Mucosa of rectum (tissue), 2 donors: ENCODE measurements around the gene LMO7.

Experiments
- H3K27ac ChIP-seq, 2 donors: one replicate each; pipeline ENCODE4 v1.7.0; 2013; ENCODE audit warnings: inconsistent platforms in 2 of 2, low read depth in 2 of 2, low read length in 2 of 2
- H3K27me3 ChIP-seq, 2 donors: one replicate each; pipeline ENCODE4 v1.7.0; 2013; ENCODE audit warnings: low read length in 2 of 2; ENCODE audit not compliant: control insufficient read depth in 2 of 2, insufficient read depth in 2 of 2
- H3K36me3 ChIP-seq, 2 donors: one replicate each; pipeline ENCODE4 v1.7.0; 2013; ENCODE audit warnings: low read length in 2 of 2; ENCODE audit not compliant: control insufficient read depth in 2 of 2, insufficient read depth in 2 of 2
- H3K4me1 ChIP-seq, 2 donors: one replicate each; pipeline ENCODE4 v1.7.0; 2013; ENCODE audit warnings: low read length in 2 of 2, mild to moderate bottlenecking in 1 of 2; ENCODE audit not compliant: control insufficient read depth in 2 of 2, insufficient read depth in 2 of 2
- H3K4me3 ChIP-seq, 2 donors: one replicate each; pipeline ENCODE4 v1.7.0; 2013; ENCODE audit warnings: low read length in 2 of 2
- H3K9ac ChIP-seq, 2 donors: one replicate each; pipeline ENCODE4 v1.7.0; 2013; ENCODE audit warnings: low read length in 2 of 2, low read depth in 1 of 2, mild to moderate bottlenecking in 1 of 2
- H3K9me3 ChIP-seq, 2 donors: one replicate each; pipeline ENCODE4 v1.7.0; 2013; ENCODE audit warnings: low read length in 2 of 2; ENCODE audit not compliant: control insufficient read depth in 2 of 2
- donor health status: healthy.
- donor health status: Normal muscosa, but diverticular disease.

The LMO7 gene

DNA sequence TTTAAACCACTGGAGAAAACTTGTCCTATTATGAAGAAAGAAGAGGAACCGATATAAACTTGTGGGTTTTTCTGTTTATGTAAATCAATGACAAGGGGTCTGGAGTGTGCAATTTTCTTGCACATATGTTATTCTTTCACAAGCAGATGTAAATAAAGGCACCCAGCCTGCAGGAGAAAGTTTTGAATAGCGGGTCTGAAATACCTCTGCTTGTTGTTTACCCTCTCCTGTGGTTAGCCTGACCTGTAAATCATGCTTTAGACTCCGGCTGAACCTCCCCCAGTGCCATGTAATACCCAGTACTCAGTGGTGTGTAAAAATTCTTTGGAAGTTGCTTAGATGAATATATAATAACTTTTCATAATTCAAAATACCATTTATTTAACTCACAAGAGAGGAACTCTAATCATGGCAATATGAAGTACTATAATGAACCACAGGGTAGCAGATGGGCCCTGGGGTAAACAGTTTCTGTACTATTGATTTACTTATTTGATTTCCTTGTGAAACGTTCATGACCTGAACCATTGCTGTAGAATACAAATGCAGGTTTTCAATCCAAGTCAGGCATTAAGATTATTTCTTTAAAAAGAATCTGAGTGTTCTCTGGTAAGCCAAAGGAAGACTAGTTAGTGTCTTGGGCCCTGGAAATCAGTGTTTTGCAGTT, 245.1 kb downstream of the LMO7 start:
- no peaks in the 10 kb centered on the region for H3K9me3 ChIP-seq
- no peaks in the 10 kb centered on the region for H3K27me3 ChIP-seq
- no peaks in the 10 kb centered on the region for H3K36me3 ChIP-seq
- no peak overlapping the region for H3K4me3 ChIP-seq
- H3K4me1 ChIP-seq, result no peaks in the 10 kb centered on the region
- no peak overlapping the region for H3K9ac ChIP-seq
- H3K27ac ChIP-seq, result no peak overlapping the region

DNA sequence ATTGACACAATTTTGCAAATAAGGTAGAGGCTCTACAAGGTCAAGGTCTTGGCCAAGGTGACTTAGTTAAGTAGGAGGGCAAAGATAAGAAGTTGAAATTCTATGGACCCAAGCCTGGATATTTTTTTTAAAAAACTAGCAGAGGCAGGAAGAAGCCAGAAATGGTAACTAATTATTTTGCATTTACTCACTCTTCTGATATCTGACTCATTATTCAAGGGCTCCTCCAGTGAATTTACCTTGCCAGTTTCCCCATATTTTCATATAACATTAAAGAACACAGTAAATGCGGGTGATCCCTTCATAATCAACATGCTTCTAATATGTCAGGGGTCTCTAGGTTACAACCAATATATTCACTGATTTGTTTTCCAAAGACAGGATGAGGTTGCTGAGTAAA, 246.1 kb downstream of the LMO7 start:
- H3K4me3 ChIP-seq, result no peak overlapping the region
- H3K4me1 ChIP-seq, result no peaks in the 10 kb centered on the region
- H3K9ac ChIP-seq, result no peak overlapping the region
- H3K27ac ChIP-seq, result no peak overlapping the region
- H3K36me3 ChIP-seq, result no peaks in the 10 kb centered on the region
- H3K9me3 ChIP-seq, result no peaks in the 10 kb centered on the region
- H3K27me3 ChIP-seq, result no peaks in the 10 kb centered on the region

DNA sequence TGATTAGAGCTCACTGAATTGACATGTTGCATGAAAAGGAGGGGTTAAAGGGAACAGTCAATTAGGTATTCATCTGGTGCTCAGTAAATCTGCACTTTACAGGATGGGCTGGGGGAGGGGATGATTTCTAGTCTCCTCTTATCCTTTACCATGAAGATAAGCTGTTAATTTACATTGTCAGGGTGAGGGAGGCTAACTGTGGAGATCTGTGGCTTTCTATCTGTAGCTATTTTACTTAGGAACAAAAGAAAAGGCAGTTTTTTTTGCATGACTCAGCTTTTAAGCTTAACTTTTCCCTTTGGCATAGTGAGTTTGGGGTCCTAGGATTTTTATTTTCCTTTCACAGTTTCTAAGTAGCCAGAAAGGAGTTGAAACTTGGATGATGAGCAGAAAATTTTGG, 253.3 kb downstream of the LMO7 start:
- Histone ChIP-seq H3K9me3 (no peaks in the 10 kb centered on the region), H3K9ac (no peak overlapping the region), H3K36me3 (no peaks in the 10 kb centered on the region), H3K27ac (no peak overlapping the region), H3K4me3 (no peak overlapping the region), H3K27me3 (no peaks in the 10 kb centered on the region), H3K4me1 (no peaks in the 10 kb centered on the region)

DNA sequence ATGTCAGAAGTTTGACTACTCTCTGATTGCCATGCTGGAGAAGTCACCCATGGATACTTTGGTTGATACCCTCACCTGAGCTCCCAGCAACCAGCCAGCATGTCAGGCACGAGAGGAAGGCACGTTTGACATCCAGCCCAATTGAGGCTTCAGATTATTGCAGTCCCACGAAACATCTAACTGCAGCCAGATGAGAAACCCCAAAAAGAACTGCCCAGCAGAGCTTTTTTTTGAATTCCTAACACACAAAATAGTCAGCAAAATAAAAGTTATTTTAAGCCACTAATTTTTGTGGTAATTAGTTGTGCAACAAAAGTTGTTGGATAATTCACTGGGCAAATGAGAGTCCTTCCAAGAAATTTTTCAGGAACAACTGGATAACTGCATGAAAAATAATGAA, 259.0 kb downstream of the LMO7 start:
- Histone ChIP-seq H3K36me3 (no peaks in the 10 kb centered on the region), H3K9ac (no peak overlapping the region), H3K4me1 (no peaks in the 10 kb centered on the region), H3K4me3 (no peak overlapping the region), H3K27ac (no peak overlapping the region), H3K9me3 (no peaks in the 10 kb centered on the region), H3K27me3 (no peaks in the 10 kb centered on the region)

DNA sequence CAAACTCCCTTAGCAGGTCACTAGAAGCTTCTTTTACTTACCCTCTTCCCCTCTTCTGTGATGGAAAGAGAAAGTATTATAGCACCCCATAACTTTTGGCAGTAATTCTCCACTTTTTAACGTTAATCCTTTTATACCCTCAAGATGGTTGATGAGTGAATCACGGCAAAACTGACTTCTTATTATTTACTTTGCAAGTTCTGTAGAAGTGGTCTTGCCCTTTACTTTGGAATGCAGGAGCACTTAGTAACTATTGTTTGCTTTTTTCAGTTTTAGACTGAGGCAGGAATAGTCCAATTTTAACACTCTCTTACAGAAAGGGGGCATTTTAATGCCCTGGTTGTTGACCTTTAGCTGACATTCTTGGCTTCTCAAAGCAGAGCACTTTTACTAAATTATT, 260.1 kb downstream of the LMO7 start:
- no peak overlapping the region for H3K9ac ChIP-seq
- H3K4me3 ChIP-seq, result no peak overlapping the region
- H3K27ac ChIP-seq, result no peak overlapping the region

DNA sequence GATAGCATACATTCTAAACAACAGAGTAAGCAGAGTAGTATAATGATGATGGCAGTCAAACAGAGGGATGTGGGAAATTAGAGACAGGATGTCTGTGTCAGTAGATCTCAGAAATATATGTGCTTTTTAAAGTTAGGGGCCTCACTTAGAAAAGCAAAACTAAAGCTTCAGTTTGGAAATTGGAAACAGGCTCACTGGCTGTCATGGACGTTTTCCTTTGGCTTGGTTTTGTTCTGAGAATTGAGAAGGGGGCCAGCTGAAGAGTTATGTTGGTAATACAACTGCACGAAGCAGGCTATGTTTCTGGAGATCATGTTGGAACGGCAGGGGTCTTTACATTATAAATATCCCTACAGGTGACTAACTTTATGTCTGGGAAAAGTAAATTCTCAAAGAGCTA, 261.3 kb downstream of the LMO7 start:
- H3K9me3 ChIP-seq, result no peaks in the 10 kb centered on the region
- no peaks in the 10 kb centered on the region for H3K36me3 ChIP-seq
- no peak overlapping the region for H3K4me3 ChIP-seq
- H3K4me1 ChIP-seq, result no peaks in the 10 kb centered on the region
- H3K27ac ChIP-seq, result no peak overlapping the region
- no peak overlapping the region for H3K9ac ChIP-seq
- H3K27me3 ChIP-seq, result no peaks in the 10 kb centered on the region

More for the DNA sequence above, 260.1 kb downstream of the LMO7 start:
- Histone ChIP-seq H3K36me3 (no peaks in the 10 kb centered on the region), H3K9me3 (no peaks in the 10 kb centered on the region), H3K4me1 (no peaks in the 10 kb centered on the region), H3K27me3 (no peaks in the 10 kb centered on the region)

DNA sequence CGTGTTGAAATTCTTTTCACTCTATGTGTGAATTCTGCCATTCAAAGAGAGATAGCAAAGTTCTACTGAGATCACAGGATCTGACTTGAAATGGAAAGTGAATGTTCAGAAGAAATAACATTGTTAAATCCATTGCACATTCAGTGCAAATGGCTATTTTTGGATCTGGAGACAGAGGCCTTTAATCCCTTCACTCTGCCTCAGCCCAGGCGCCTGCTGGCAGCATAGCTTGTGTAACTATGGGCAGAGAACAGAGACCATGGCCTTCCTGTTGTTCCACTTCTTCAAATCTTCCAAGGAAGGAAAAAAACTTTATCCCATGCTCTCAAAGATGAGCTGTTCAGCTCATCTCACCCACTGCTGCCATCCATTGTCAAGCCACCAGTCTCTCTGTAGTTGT, 265.4 kb downstream of the LMO7 start:
- H3K9me3 ChIP-seq, result no peaks in the 10 kb centered on the region
- H3K9ac ChIP-seq, result no peak overlapping the region
- H3K36me3 ChIP-seq, result no peaks in the 10 kb centered on the region
- H3K4me1 ChIP-seq, result no peaks in the 10 kb centered on the region
- no peak overlapping the region for H3K4me3 ChIP-seq
- no peaks in the 10 kb centered on the region for H3K27me3 ChIP-seq
- H3K27ac ChIP-seq, result no peak overlapping the region

DNA sequence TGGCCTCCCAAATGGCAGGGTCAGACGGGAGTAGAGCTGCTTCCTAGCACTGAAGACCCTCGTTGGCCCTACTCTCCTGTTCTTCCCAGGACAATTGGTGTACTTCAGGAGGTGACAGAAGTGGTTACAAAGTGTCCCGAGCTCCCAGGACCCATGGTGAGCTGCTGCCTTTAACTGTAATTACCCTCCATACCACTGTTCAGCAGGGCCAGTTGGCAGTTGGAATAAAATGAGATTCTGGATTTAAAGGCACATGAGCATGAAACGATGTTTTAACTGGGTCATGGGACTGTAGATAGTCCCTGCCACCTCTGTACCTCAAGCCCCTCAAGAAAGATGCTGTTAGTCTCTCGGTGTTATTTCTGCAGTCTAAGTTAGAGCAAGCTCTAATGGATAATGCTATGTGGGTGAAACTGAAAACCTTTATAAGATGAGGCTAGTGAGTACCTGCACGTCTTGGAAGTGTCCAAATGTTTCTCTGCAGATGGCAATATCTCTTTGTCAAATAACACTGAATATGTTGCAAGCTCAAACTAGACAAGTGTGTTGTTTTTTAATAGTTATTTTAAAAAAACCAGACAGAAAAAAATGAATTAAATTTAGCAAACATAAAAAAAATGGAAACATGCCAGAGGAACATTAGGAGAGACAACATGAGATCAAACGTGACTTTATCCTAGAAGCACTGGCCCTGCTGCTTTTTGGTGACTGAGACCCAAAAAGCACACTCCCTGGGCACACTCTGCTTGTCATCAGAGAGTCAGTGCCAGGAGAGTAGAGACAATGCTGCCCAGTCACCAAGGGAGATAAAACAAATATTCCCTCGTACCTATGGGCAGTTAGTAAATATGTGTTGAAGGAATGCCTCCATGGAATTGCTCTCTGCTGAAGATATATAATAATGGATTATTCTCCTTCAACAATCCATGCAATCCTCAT, 266.3 kb downstream of the LMO7 start:
- no peak overlapping the region for H3K27ac ChIP-seq

DNA sequence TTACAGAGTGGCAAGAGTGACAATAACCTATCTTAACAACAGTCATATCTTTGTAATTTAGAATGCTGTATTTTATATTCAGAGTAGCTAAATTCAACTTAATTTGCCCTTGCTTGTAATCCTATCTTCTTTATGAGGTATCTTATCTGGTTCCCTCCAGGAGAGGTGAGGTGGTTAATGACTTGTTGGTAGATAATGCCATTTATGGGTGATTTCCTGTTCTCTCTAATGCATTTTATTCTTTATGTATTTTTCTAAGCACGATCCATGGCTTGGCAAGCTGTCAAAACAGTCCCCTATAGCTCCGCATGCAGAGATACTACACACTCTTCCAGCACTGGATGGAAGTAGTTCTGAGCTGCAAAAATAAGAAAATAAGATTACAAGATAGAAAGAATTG, 267.9 kb downstream of the LMO7 start:
- H3K36me3 ChIP-seq, result no peaks in the 10 kb centered on the region
- no peaks in the 10 kb centered on the region for H3K27me3 ChIP-seq
- H3K9ac ChIP-seq, result no peak overlapping the region
- H3K4me1 ChIP-seq, result no peaks in the 10 kb centered on the region
- H3K9me3 ChIP-seq, result no peaks in the 10 kb centered on the region
- no peak overlapping the region for H3K4me3 ChIP-seq
- no peak overlapping the region for H3K27ac ChIP-seq

More for the DNA sequence above, 266.3 kb downstream of the LMO7 start:
- H3K4me3 ChIP-seq, result no peak overlapping the region
- no peaks in the 10 kb centered on the region for H3K36me3 ChIP-seq
- H3K27me3 ChIP-seq, result no peaks in the 10 kb centered on the region
- no peak overlapping the region for H3K9ac ChIP-seq
- H3K9me3 ChIP-seq, result no peaks in the 10 kb centered on the region
- no peaks in the 10 kb centered on the region for H3K4me1 ChIP-seq

DNA sequence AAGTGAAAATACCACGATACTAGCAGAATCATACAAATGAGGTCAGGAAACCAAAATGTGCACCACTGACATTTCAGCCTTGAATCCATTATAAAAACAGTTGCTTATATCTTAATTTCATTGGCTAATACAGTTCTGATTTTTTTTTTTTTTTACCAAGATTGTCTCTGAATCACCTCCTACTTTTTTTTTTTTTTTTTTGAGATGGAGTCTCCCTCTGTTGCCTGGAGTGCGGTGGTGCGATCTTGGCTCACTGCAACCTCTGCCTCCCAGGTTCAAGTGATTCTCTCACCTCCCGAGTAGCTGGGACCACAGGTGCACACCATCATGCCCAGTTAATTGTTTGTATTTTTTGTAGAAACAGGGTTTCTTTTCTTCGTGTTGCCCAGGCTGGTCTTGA, 270.2 kb downstream of the LMO7 start:
- no peaks in the 10 kb centered on the region for H3K27me3 ChIP-seq
- no peak overlapping the region for H3K4me3 ChIP-seq
- H3K36me3 ChIP-seq, result no peaks in the 10 kb centered on the region
- H3K27ac ChIP-seq, result no peak overlapping the region
- no peaks in the 10 kb centered on the region for H3K9me3 ChIP-seq
- H3K9ac ChIP-seq, result no peak overlapping the region
- no peaks in the 10 kb centered on the region for H3K4me1 ChIP-seq
